Sigmoid colon (tissue), 4 donors: ENCODE results near the gene POLR3A.

Experiments
- CTCF ChIP-seq, 4 experiments: fragments of 450-650 bp in 3 of 4; fragments of 200-600 bp in 1 of 4; IDR thresholded peaks; one replicate each; pipeline ENCODE4 v1.5.1; 2016 to 2019; ENCODE audit warnings: antibody characterized with exemption in 4 of 4, mild to moderate bottlenecking in 3 of 4, moderate library complexity in 2 of 4
- EP300 ChIP-seq, 4 donors: sonication (generic); formaldehyde crosslinking; IDR thresholded peaks; one replicate each; pipeline ENCODE4 v1.6.1; 2017; ENCODE audit warnings: antibody characterized with exemption in 4 of 4
- POLR2A ChIP-seq, 2 donors: fragments of 450-650 bp; IDR thresholded peaks; one replicate each; pipeline ENCODE4 v1.6.1; 2016; ENCODE audit warnings: antibody characterized with exemption in 2 of 2, mild to moderate bottlenecking in 2 of 2, moderate library complexity in 2 of 2
- POLR2AphosphoS5 ChIP-seq, 4 donors: sonication (generic); formaldehyde crosslinking; IDR thresholded peaks; one replicate each; pipeline ENCODE4 v1.6.1; 2017; ENCODE audit warnings: antibody characterized with exemption in 4 of 4

- TF ChIP-seq POLR2A (IDR thresholded peaks at IDR 0.05), result peak; percentile 76 to 80
- peak; percentile 88 to 96 (median 94) for TF ChIP-seq POLR2AphosphoS5 (IDR thresholded peaks at IDR 0.05)
- no peak for TF ChIP-seq CTCF (IDR thresholded peaks at IDR 0.05)
- TF ChIP-seq EP300 (IDR thresholded peaks at IDR 0.05), result no peak
These were observed 4.5 kb upstream of the POLR3A start, which contains the start of gene RPS24 for GRCh38 chr10:78033637-78034470.
